ENCODE results near the gene EMC10. TPM values are rescaled to one million over a fixed set of nuclear protein-coding genes. Genes with fewer than 3 reads are reported as not detected.

Gene EMC10
- polyA plus RNA-seq, 1 experiment = 45.4 TPM

- H3K4me3 ChIP-seq (ENCODE audit: low read depth, low read length) = peak within 1 kb of the TSS; percentile 94
- H3K27ac ChIP-seq (ENCODE audit: low read depth, low read length) = peak within 1 kb of the TSS; percentile 80
- no peaks in the 10 kb centered on the region; the same call in 1 of the 2 replicates for H3K9me3 ChIP-seq (ENCODE audit: control insufficient read depth, insufficient read depth, low read length)
- DNase-seq (ENCODE audit: low read depth, low spot score) = peak; percentile 98
- POLR2A ChIA-PET = interaction anchor here (0.5 to 1.2 kb wide), 7 partner anchors 12 to 294 kb away, joined by 3 to 7 read pairs (median 3); partner anchors contain the start of genes EMC10, GARIN5A and NR1H2
- CTCF ChIA-PET = interaction anchor here (1.1 to 2.6 kb wide), 4 partner anchors 26 to 154 kb away, joined by 3 to 12 read pairs (median 5); no protein-coding TSS in a partner anchor
- no peaks in the 10 kb centered on the region for H3K27me3 ChIP-seq (ENCODE audit: control insufficient read depth, insufficient read depth, low read length)
- TF ChIP-seq CTCF (IDR thresholded peaks at IDR 0.05; ENCODE audit: low read depth, low read length) = no peak
Measured at GRCh38 chr19:50511069-50511822, 34.9 kb downstream of the EMC10 start, which contains the start of gene JOSD2. JOSD2 (minus strand) TSS chr19:50511191; CDS start chr19:50510431, 760 bp downstream.

GRCh38 chr19:50512112-50512998 lies 36.0 kb downstream of the EMC10 start:
- no peak overlapping the region for H3K27ac ChIP-seq (ENCODE audit: low read depth, low read length)
- ChIA-PET POLR2A (no interaction called here), CTCF (interaction anchor here (1.1 to 2.6 kb wide), 2 partner anchors 25 to 44 kb away, joined by 3 to 12 read pairs; no protein-coding TSS in a partner anchor)
- no peaks in the 10 kb centered on the region; the same call in 1 of the 2 replicates for H3K9me3 ChIP-seq (ENCODE audit: control insufficient read depth, insufficient read depth, low read length)
- H3K27me3 ChIP-seq (ENCODE audit: control insufficient read depth, insufficient read depth, low read length) = no peaks in the 10 kb centered on the region
- H3K4me3 ChIP-seq (ENCODE audit: low read depth, low read length) = no peak overlapping the region
- no peak for TF ChIP-seq CTCF (IDR thresholded peaks at IDR 0.05; ENCODE audit: low read depth, low read length)
- DNase-seq (ENCODE audit: low read depth, low spot score) = no peak

GRCh38 chr19:50512999-50513745 lies 36.9 kb downstream of the EMC10 start:
- no peak for DNase-seq (ENCODE audit: low read depth, low spot score)
- Histone ChIP-seq H3K9me3 (ENCODE audit: control insufficient read depth, insufficient read depth, low read length) (peaks cover 8% of the 10 kb centered on the region; the same call in 1 of the 2 replicates), H3K4me3 (ENCODE audit: low read depth, low read length) (no peak overlapping the region), H3K27me3 (ENCODE audit: control insufficient read depth, insufficient read depth, low read length) (no peaks in the 10 kb centered on the region), H3K27ac (ENCODE audit: low read depth, low read length) (no peak overlapping the region)
- CTCF ChIA-PET = interaction anchor here (2.6 kb wide), 1 partner anchor 43 kb away, joined by 12 read pairs; no protein-coding TSS in a partner anchor
- POLR2A ChIA-PET = no interaction called here
- TF ChIP-seq CTCF (IDR thresholded peaks at IDR 0.05; ENCODE audit: low read depth, low read length) = no peak

- Histone ChIP-seq H3K9me3 (ENCODE audit: control insufficient read depth, insufficient read depth, low read length) (peaks cover 15% of the 10 kb centered on the region; the same call in 1 of the 2 replicates), H3K27ac (ENCODE audit: low read depth, low read length) (no peak within 1 kb of the TSS), H3K4me3 (ENCODE audit: low read depth, low read length) (no peak within 1 kb of the TSS), H3K27me3 (ENCODE audit: control insufficient read depth, insufficient read depth, low read length) (no peaks in the 10 kb centered on the region)
- CTCF ChIA-PET = no interaction called here
- TF ChIP-seq CTCF (IDR thresholded peaks at IDR 0.05; ENCODE audit: low read depth, low read length) = no peak
- no peak for DNase-seq (ENCODE audit: low read depth, low spot score)
- POLR2A ChIA-PET = no interaction called here
Measured at GRCh38 chr19:50513746-50514345, 37.5 kb downstream of the EMC10 start, which contains the start of gene ASPDH. ASPDH (minus strand) TSS chr19:50513913; CDS start chr19:50513823, 90 bp downstream.
